NT2/D1 (cell line): ENCODE data around the gene CLEC4C.

Experiments
- SUZ12 ChIP-seq: IDR thresholded peaks from 2 replicates; pipeline ENCODE4 v1.6.1; 2011; ENCODE audit not compliant: insufficient read length, insufficient read depth; ENCODE audit errors: extremely low read depth
- YY1 ChIP-seq: IDR thresholded peaks from 2 replicates; pipeline ENCODE4 v1.6.1; 2011; ENCODE audit not compliant: insufficient read length, insufficient read depth
- ZNF274 ChIP-seq: IDR thresholded peaks from 2 replicates; pipeline ENCODE4 v1.6.1; 2011; ENCODE audit warnings: mild to moderate bottlenecking, low read depth, low read length

- TF ChIP-seq ZNF274 = no peak
- no peak for TF ChIP-seq YY1
- no peak for TF ChIP-seq SUZ12
These were observed 22.8 kb upstream of the CLEC4C start for GRCh38 chr12:7769999-7770398.
